ENCODE measurements around the gene AP1B1.
"Not testable (repeated sequence)": the region's sequence is repeated elsewhere in the genome, so short reads cannot be mapped to it uniquely, and the experiment has no call there.

The AP1B1 gene

DNA sequence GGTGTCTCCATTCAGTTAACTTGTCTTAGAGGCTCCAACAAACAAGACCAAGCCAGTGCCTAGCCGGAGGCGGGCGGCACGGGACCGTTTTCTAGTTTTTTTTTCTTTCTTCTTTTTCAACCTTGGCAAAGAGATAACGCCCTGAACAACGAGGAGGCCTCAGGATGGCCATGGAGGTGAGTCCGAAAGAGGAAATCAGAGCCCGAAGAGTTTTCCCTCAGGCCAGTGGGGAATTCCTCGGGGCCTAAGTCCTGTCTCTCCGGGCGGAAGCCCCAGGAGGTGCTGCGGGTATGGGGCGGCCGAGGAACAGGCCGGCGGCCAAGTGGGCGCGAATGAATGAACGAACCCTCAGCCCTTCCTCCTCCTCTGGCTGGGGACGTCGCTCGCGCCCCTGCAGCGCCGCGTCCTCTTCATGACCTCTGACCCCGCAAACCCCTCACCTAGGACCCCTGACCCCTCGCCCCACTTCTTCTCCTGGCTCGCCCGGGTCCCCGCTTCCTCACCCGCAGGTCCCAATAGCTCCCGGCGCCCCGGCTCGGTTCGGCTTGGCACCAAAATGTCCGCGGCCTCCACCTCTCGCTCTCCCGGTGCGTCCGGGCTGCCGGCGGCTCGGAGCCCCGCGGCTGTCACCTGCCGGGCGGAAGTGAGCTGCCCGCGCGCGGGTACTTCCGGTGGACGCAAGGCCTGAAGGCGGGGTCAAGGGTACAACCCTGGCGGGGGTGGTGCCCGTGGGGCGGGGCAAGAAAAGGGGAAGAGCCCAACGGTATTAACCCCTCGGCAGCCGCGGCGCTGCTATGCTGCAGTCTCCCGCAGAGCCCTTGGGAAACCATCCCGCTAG, at the start of gene AP1B1:
Gene AP1B1, minus strand, starts transcription at position 650 of the 838 bp plus-strand sequence. CDS start 21,327 bp downstream, outside the sequence.
- peak; percentile 82 to 93 for DNase-seq

DNA sequence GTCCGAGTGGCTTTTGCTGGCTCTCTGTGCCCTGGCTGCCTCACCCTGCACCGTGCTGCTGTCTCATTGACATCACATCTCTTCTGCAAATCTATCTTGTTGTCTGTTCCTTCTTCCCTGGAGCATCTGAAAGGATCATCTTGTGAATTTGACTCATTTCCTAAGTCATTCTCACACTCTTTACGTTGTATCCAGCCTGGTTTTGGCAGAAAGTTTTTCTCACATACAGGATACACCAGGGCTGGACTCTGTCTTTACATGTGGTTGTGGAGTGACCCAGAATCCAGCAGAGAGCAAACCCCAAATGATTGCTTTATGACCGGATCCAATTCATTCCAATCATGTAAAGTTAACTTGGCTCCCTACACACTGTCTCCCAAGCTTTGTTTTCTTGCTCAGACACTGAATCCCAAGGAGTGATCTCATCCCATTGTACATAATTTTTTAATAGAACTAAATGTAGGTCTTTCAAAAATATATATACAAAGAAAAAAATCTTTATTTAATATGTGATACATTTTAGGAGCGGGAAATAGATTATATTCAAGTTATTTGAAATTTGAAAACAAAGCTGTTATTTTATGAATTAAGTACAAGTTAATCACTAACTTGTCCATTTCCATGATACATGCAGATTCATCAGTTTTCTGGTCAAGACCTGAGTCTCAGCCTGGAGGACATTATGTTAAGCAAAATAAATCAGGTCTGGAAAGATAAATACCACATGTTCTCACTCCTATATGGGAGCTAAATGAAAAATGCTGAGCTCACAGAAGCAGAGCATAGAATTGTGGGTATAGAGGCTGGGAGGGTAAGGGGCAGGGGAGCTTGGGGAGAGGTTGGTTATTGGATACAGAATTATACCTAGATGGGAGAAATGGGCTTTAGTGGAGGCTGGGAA, 47.1 kb upstream of the AP1B1 start:
- DNase-seq, result no peak

- no peak for DNase-seq
These were observed 45.9 kb upstream of the AP1B1 start for GRCh38 chr22:29434288-29434687.

DNA sequence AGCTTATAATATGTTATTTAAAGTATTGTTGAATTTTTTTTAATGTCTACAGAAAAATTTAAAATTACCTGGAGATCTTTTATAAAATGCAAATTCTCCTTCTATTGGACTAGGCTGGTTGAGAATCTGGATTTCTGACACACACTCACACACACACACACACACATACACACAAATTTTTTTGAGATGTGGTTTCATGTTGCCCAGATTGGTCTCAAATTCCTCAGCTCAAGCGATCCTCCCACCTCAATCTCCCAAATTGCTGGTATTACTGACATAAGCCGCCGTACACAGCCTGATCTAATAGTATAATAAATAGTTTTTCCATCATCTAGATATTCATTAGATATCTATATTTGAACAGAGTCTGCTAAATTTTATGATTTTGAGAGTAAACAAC, 45.5 kb upstream of the AP1B1 start:
- DNase-seq, result no peak

- DNase-seq, result no peak
These were observed 43.6 kb upstream of the AP1B1 start for GRCh38 chr22:29431986-29432385.

DNA sequence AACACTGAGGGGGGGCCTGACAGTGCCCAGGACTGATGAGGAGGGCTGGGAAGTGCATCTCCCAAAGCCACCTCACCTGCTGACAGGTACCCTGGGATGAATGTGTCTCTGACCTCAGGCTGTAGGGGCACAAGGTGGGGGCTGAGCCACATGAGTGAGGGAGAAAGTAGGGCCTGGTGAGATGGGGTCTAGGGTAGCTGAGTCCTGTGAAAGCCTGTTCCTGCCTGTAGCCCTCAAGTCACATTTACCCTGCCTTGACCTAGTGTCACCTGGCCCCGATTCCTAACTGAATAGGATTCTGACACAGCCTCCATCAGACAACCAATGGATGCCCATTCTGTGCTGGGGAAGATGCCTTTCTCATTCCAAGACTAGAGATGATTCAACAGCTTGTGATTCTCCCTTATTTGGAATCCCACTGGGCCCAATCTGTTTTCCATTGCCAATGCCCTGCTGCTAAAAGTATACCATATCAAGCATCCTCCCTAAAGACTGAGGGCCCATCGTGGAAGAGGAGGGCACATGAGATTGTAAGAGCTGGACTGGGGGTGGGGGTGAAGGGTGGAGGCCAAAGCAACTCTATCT, 38.9 kb upstream of the AP1B1 start:
- DNase-seq, result no peak

DNA sequence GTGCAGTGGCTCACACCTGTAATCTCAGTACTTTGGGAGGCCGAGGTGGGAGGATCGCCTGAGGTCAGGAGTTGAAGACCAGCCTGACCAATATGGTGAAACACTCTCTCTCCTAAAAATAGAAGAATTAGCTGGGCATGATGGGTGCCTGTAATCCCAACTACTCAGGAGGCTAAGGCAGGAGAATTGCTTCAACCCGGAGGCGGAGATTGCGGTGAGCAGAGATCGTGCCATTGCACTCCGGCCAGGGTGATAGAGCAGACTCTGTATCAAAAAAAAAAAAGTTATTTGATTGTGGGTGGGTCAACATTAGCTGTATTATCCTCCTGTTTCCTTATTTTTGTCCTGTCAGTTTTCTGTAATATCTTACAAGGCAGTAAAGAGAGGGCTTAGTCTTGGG, 38.1 kb upstream of the AP1B1 start:
- DNase-seq, result no peak

DNA sequence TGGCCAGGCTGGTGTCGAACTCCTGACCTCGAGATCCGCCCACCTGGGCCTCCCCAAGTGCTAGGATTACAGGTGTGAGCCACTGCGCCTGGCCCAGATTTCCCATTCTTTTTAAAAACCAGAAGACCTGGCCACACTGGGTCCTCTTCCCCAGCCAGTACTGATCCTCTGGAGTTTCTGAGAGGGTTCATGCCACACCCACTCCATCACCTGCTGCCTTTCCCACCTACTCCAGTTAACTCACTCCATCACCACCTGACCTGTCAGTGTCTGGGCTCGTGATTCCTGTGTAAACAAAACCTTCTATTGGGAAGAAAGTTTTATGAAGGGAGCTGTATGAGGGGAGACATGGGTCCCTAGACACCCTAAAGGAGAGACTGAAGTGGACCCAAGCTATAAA, 30.3 kb upstream of the AP1B1 start:
- DNase-seq, result not testable (repeated sequence)

- not testable (repeated sequence) for DNase-seq
These were observed 26.7 kb upstream of the AP1B1 start for GRCh38 chr22:29414951-29415591.

- DNase-seq, result peak; percentile 17 to 26
These were observed 24.4 kb upstream of the AP1B1 start for GRCh38 chr22:29412772-29413171.

- DNase-seq, result not testable (repeated sequence)
These were observed 23.3 kb upstream of the AP1B1 start for GRCh38 chr22:29411569-29412211.

- DNase-seq, result no peak
These were observed 20.6 kb upstream of the AP1B1 start for GRCh38 chr22:29408940-29409339.

DNA sequence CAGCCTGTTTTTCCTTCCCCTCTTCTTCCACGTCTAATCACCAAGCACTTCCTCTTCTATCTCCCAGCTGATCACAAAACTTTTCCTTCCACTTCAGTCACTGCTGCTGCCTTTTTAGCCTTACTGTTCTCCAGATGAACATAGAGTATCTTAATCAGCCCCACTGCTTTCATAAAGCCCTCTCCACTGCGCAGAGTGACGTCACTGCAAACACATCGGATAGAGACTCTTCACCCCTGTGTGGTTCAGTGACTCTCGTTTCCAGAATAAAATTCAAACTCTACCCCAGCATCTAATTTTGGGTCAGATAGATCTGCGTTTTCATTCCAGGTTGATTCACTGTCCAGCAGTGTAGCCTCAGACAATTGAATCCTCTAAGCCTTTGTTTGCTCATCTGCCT, 13.2 kb upstream of the AP1B1 start:
- not testable (repeated sequence) for DNase-seq

GRCh38 chr22:29400576-29400975, 12.2 kb upstream of the AP1B1 start:
- no peak for DNase-seq

GRCh38 chr22:29397791-29398190, 9.4 kb upstream of the AP1B1 start:
- DNase-seq, result no peak

GRCh38 chr22:29396126-29396525, 7.8 kb upstream of the AP1B1 start:
- DNase-seq, result no peak

- peak; percentile 86 to 96 for DNase-seq
These were observed 6.7 kb upstream of the AP1B1 start for GRCh38 chr22:29394931-29395581.

- DNase-seq, result peak; percentile 37 to 68
These were observed 4.7 kb upstream of the AP1B1 start for GRCh38 chr22:29393019-29393608.

DNA sequence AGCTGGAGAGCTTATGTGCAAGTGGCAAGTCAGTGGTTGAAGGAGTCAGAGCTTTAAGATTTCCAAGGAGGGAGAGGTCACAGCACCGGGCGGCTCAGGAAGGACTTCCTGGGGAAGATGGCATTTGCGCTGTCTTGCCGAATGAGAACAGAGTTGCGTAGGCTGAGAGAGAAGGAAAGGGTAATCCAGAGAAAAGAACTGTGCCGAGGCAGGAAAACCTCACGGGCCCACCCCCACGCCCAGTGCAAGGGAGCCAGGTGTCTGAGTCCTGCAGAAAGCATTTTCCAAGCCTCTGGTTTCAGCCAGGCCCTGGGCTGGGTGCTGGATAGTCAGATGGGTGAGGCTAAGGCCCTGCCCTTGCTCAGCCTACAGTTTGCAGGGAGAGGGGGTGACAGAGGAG, 3.2 kb upstream of the AP1B1 start:
- no peak for DNase-seq

DNA sequence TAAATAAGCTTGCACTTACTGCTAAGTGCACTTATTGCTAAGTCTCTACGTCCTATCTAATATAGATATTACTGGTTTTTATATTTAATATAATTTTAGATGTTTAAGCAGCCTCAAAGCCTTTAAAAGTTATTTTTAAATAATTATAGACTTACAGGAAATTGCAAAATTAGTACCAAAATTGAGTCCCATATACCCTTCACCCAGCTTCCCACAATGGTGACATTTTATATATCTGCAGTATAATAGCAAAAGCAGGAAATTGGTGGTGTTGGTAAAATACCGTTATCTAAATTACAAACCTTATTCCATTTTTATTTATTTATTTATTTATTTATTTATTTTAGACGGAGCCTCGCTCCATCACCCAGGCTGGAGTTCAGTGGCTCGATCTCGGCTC, 1.9 kb upstream of the AP1B1 start:
- DNase-seq, result no peak

DNA sequence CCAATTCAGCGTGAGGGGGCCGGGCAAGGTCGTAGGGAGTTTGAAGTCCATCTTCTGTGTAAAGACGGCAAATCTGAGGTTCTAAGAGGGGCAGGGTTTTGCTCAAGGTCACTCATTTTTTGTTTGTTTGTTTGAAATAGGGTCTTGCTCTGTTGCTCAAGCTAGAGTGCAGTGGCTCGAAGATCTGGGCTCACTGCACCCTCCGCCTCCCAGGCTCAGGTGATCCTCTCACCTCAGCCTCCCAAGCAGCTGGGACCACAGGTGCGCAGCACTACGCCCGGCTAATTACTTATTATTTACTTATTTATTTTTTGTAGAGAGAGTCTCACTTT, 355 bp upstream of the AP1B1 start:
- DNase-seq, result no peak

DNA sequence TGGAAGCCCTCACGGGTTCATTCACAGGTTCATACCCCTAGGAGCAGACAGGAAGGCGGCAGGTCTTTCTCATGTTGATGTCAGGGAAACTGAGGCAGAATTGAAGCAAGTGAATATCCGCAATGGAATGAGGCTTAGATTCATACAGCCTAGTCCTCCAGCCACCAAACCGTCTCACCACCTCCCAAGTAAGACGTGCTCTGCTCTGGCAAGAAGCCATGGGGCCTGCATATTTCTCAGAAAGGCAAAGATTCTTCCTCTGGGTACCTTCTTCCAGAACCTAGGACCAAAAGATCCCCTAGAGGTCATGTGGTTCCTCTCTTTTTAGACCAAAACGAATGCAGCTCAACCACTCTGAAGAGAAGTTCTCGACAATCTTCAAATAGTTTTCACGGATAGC, 1.7 kb downstream of the AP1B1 start:
- DNase-seq, result no peak
